Measurements from ENCODE around the gene B4GALT6.

DNA sequence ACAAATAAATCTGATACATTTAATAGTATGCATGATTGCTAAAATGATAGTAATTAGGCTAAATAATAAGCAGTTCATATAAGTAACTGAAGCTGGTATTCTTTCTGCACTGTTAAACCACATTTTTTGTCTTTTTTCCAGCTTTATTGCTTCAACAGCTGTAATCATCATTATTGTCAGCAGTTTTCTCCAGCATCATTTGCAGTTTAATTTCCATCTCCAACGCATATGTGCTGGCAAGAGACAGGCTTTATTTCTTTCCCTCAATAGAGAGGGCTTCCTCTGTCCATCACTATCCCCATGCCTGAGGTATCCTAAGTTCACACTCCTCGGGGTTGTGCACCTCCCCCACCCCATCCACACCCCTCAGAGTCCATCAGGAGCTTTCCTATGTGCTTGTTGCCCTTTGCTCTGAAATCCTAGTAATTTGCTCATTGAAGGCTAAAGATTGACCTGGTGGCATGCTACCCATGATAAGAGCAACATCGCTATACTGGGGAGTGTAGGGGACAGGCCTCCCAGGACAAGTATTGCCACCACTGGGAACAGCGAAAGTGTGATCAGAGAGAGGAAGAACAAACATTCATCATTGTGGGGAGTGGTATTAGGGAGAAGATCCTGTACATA is 37.1 kb downstream of the B4GALT6 start:
- TF ChIP-seq CTCF (IDR thresholded peaks at IDR 0.05; ENCODE audit: poor library complexity) (no peak), EZH2phosphoT487 (IDR thresholded peaks at IDR 0.05; ENCODE audit: low read depth, severe bottlenecking, unreplicated experiment) (no peak)

Measured in hepatocyte (in vitro differentiated cells).